Fibroblast of villous mesenchyme (primary cell): ENCODE results near the gene KANK4. TPM values are rescaled to one million over a fixed set of nuclear protein-coding genes. Genes with fewer than 3 reads are reported as not detected.

ENCODE experiments used
- DNase-seq: peaks from one replicate; pipeline ENCODE4 v3.0.0-alpha.2; 2010; ENCODE audit warnings: low read depth
- H3K4me3 ChIP-seq: 2 replicates; pipeline ENCODE4 v1.5.1; 2011; ENCODE audit warnings: low read depth, mild to moderate bottlenecking, low read length
- CTCF ChIP-seq: IDR thresholded peaks from 2 replicates; pipeline ENCODE4 v1.5.1; 2012; ENCODE audit warnings: low read depth, mild to moderate bottlenecking, low read length; ENCODE audit not compliant: insufficient read depth
- total RNA-seq: library from RNA; depleted of rRNA; stranded (reverse); fragments of >200 nt; gene quantifications from 2 replicates; pipeline ENCODE4 v1.2.3, GENCODE V29; 2012

Gene KANK4
- total RNA-seq, 1 donor: not detected

- TF ChIP-seq CTCF: no peak
- no peak overlapping the region for H3K4me3 ChIP-seq
- no peak for DNase-seq
Measured at GRCh38 chr1:62299426-62300200, 19.6 kb downstream of the KANK4 start.

- TF ChIP-seq CTCF: no peak
- H3K4me3 ChIP-seq: no peak overlapping the region
- peak; percentile 33 for DNase-seq
Measured at GRCh38 chr1:62295921-62296491, 23.2 kb downstream of the KANK4 start.

GRCh38 chr1:62294261-62294660, 25.0 kb downstream of the KANK4 start:
- TF ChIP-seq CTCF: no peak
- no peak overlapping the region for H3K4me3 ChIP-seq
- DNase-seq: no peak

- H3K4me3 ChIP-seq: no peak overlapping the region
- TF ChIP-seq CTCF: no peak
- DNase-seq: no peak
Measured at GRCh38 chr1:62288662-62289061, 30.6 kb downstream of the KANK4 start.

GRCh38 chr1:62288224-62288623, 31.0 kb downstream of the KANK4 start:
- no peak for DNase-seq
- H3K4me3 ChIP-seq: no peak overlapping the region
- no peak for TF ChIP-seq CTCF

- no peak overlapping the region for H3K4me3 ChIP-seq
- no peak for DNase-seq
Measured at GRCh38 chr1:62286786-62287224, 32.4 kb downstream of the KANK4 start.

More at GRCh38 chr1:62286786-62287224, 32.4 kb downstream of the KANK4 start:
- no peak for TF ChIP-seq CTCF
